H1 (cell line): ENCODE results near the gene VSNL1. TPM values are rescaled to one million over a fixed set of nuclear protein-coding genes. Genes with fewer than 3 reads are reported as not detected.

Experiments used
- CTCF ChIA-PET: fragments of 300-600 bp; sonication (Branson Sonifier 250); formaldehyde crosslinking; loops from one replicate; lab custom pipeline; 2021; ENCODE audit not compliant: partially characterized antibody; lab: Charles Lee
- POLR2A ChIA-PET: fragments of 300-600 bp; sonication (Branson Sonifier 250); formaldehyde crosslinking; loops from one replicate; lab custom pipeline; 2021; ENCODE audit warnings: inconsistent platforms; ENCODE audit not compliant: partially characterized antibody; lab: Charles Lee
- DNase-seq, 2 experiments: peaks; one replicate each; pipeline versions ENCODE4 v3.0.0 to v3.0.0-alpha.2; 2010 to 2022; ENCODE audit warnings: low spot score in 2 of 2, low read depth in 1 of 2, mixed read lengths in 1 of 2
- FAIRE-seq: peaks from 2 replicates; lab custom pipeline; 2011; peaks lifted over from hg19 to GRCh38; lab: Jason Lieb, UNC
- H2AFZ ChIP-seq: 2 replicates; pipeline ENCODE4 v1.8.1; 2012; ENCODE audit warnings: low read length, inconsistent platforms
- H2AK5ac ChIP-seq: 2 replicates; pipeline ENCODE4 v1.6.1; 2013; ENCODE audit warnings: low read depth, low read length
- H2BK120ac ChIP-seq: replicated peaks from 2 replicates; pipeline ENCODE3; 2013; ENCODE audit warnings: low read depth, low read length, inconsistent platforms
- H2BK12ac ChIP-seq: 2 replicates; pipeline ENCODE4 v1.6.1; 2013; ENCODE audit warnings: low read depth, low read length
- H2BK15ac ChIP-seq: 2 replicates; pipeline ENCODE4 v1.6.1; 2013; ENCODE audit warnings: low read length
- H2BK20ac ChIP-seq: 2 replicates; pipeline ENCODE4 v1.6.1; 2013; ENCODE audit warnings: low read length
- H2BK5ac ChIP-seq: 2 replicates; pipeline ENCODE4 v1.6.1; 2013; ENCODE audit warnings: low read depth, low read length
- H3K14ac ChIP-seq: 2 replicates; pipeline ENCODE4 v1.6.1; 2013; ENCODE audit warnings: inconsistent platforms; ENCODE audit not compliant: insufficient read length
- H3K18ac ChIP-seq: 2 replicates; pipeline ENCODE4 v1.6.1; 2013; ENCODE audit warnings: low read length; ENCODE audit errors: extremely low read depth
- H3K23ac ChIP-seq: 2 replicates; pipeline ENCODE4 v1.6.1; 2013; ENCODE audit warnings: inconsistent platforms; ENCODE audit not compliant: insufficient read length
- H3K23me2 ChIP-seq: 2 replicates; pipeline ENCODE4 v1.6.1; 2013; ENCODE audit warnings: low read depth, low read length
- H3K27ac ChIP-seq: 2 replicates; pipeline ENCODE4 v1.6.1; 2011; ENCODE audit warnings: low read depth, low read length, inconsistent platforms
- H3K27me3 ChIP-seq, 4 experiments: replicated peaks in 1 of 4; 1 replicate in 1 of 4; 2 replicates in 3 of 4; pipeline versions ENCODE4 v1.6.1 to v1.8.1; 2011 to 2013; ENCODE audit warnings: low read length in 3 of 4, mild to moderate bottlenecking in 3 of 4, inconsistent platforms in 2 of 4, mixed read lengths in 2 of 4, moderate library complexity in 1 of 4; ENCODE audit not compliant: control insufficient read depth in 3 of 4, insufficient read depth in 3 of 4; ENCODE audit errors: extremely low read depth in 1 of 4
- H3K36me3 ChIP-seq, 4 experiments: 2 replicates each; pipeline versions ENCODE4 v1.6.1 to v1.8.1; 2011 to 2013; ENCODE audit warnings: mild to moderate bottlenecking in 4 of 4, low read length in 3 of 4, moderate library complexity in 2 of 4, control low read depth in 1 of 4, inconsistent platforms in 1 of 4; ENCODE audit not compliant: insufficient read depth in 4 of 4, control insufficient read depth in 2 of 4
- H3K4ac ChIP-seq: replicated peaks from 2 replicates; pipeline ENCODE3; 2013; ENCODE audit warnings: low read length, low read depth, mixed read lengths, inconsistent platforms; ENCODE audit not compliant: insufficient read length
- H3K4me1 ChIP-seq, 4 experiments: replicated peaks in 1 of 4; 1 replicate in 1 of 4; 2 replicates in 3 of 4; pipeline versions ENCODE4 v1.6.1 to v1.8.1; 2011 to 2013; ENCODE audit warnings: low read length in 3 of 4, inconsistent platforms in 2 of 4, mixed read lengths in 1 of 4; ENCODE audit not compliant: insufficient read depth in 4 of 4, control insufficient read depth in 3 of 4
- H3K4me2 ChIP-seq, 2 experiments: 2 replicates each; pipeline versions ENCODE4 v1.6.1 to v1.8.1; 2011 to 2013; ENCODE audit warnings: low read depth in 2 of 2, low read length in 2 of 2, control low read depth in 1 of 2, inconsistent platforms in 1 of 2, mild to moderate bottlenecking in 1 of 2; ENCODE audit not compliant: insufficient read depth in 1 of 2
- H3K4me3 ChIP-seq, 4 experiments: fragments of 200-600, 300-600 bp in 1 of 4; sonication (generic), shearing (Covaris generic), sonication (Bioruptor Twin) in 1 of 4; 2 replicates each; pipeline versions ENCODE4 v1.5.1 to v1.8.1; 2011 to 2016; ENCODE audit warnings: low read length in 4 of 4, low read depth in 3 of 4, control low read depth in 2 of 4, inconsistent platforms in 2 of 4, mild to moderate bottlenecking in 2 of 4, mixed read lengths in 1 of 4, moderate library complexity in 1 of 4; ENCODE audit not compliant: insufficient read depth in 2 of 4; ENCODE audit errors: extremely low read depth in 1 of 4
- H3K56ac ChIP-seq: replicated peaks from 2 replicates; pipeline ENCODE3; 2013; ENCODE audit warnings: low read depth, mild to moderate bottlenecking, mixed read lengths, low read length, inconsistent platforms; ENCODE audit not compliant: insufficient read length
- H3K79me1 ChIP-seq: 2 replicates; pipeline ENCODE4 v1.6.1; 2013; ENCODE audit warnings: low read depth, low read length, control low read depth
- H3K79me2 ChIP-seq, 2 experiments: 2 replicates each; pipeline versions ENCODE4 v1.6.1 to v1.8.1; 2012 to 2013; ENCODE audit warnings: low read length in 2 of 2, mild to moderate bottlenecking in 2 of 2, inconsistent platforms in 1 of 2; ENCODE audit not compliant: insufficient read depth in 2 of 2, control insufficient read depth in 1 of 2
- H3K9ac ChIP-seq, 4 experiments: replicated peaks in 1 of 4; 1 replicate in 1 of 4; 2 replicates in 3 of 4; pipeline versions ENCODE4 v1.6.1 to v1.8.1; 2011 to 2013; ENCODE audit warnings: low read depth in 3 of 4, low read length in 3 of 4, control low read depth in 2 of 4, mild to moderate bottlenecking in 2 of 4, moderate library complexity in 2 of 4, inconsistent platforms in 1 of 4; ENCODE audit errors: extremely low read depth in 1 of 4
- H3K9me3 ChIP-seq, 2 experiments: 2 replicates each; pipeline versions ENCODE4 v1.6.1 to v1.8.1; 2012 to 2013; ENCODE audit warnings: mild to moderate bottlenecking in 2 of 2, moderate library complexity in 2 of 2, control low read depth in 1 of 2, inconsistent platforms in 1 of 2, low read depth in 1 of 2, low read length in 1 of 2, mixed read lengths in 1 of 2; ENCODE audit not compliant: insufficient read depth in 2 of 2
- H4K20me1 ChIP-seq, 2 experiments: replicated peaks in 1 of 2; 2 replicates each; pipeline versions ENCODE3 to v1.8.1; 2011 to 2013; ENCODE audit warnings: inconsistent platforms in 2 of 2, low read length in 2 of 2, mild to moderate bottlenecking in 1 of 2; ENCODE audit not compliant: insufficient read depth in 2 of 2, control insufficient read depth in 1 of 2
- H4K5ac ChIP-seq: 2 replicates; pipeline ENCODE4 v1.6.1; 2013; ENCODE audit warnings: low read length, low read depth, mixed read lengths, inconsistent platforms; ENCODE audit not compliant: insufficient read length
- H4K8ac ChIP-seq: 2 replicates; pipeline ENCODE4 v1.8.0; 2013; ENCODE audit warnings: mild to moderate bottlenecking, moderate library complexity, low read length, inconsistent platforms; ENCODE audit not compliant: insufficient read depth; ENCODE audit errors: extremely low read depth
- H4K91ac ChIP-seq: replicated peaks from 2 replicates; pipeline ENCODE3; 2013; ENCODE audit warnings: low read length, mixed read lengths, inconsistent platforms; ENCODE audit not compliant: insufficient read length
- BCL11A ChIP-seq, 2 experiments: IDR thresholded peaks; one replicate each; pipeline ENCODE4 v1.6.1; 2011; ENCODE audit warnings: low read depth in 2 of 2, low read length in 2 of 2, mild to moderate bottlenecking in 2 of 2
- CHD1 ChIP-seq: IDR thresholded peaks from 2 replicates; pipeline ENCODE4 v1.6.1; 2012; ENCODE audit warnings: low read depth, low read length, improper control_type of control experiment
- GTF2F1 ChIP-seq: IDR thresholded peaks from 2 replicates; pipeline ENCODE4 v1.6.1; 2012; ENCODE audit warnings: low read depth, low read length, improper control_type of control experiment, borderline replicate concordance
- POLR2AphosphoS5 ChIP-seq: IDR thresholded peaks from 2 replicates; pipeline ENCODE4 v1.6.1; 2011; ENCODE audit warnings: low read depth, low read length
- RFX5 ChIP-seq: IDR thresholded peaks from 2 replicates; pipeline ENCODE4 v1.6.1; 2011; ENCODE audit warnings: low read depth, low read length, improper control_type of control experiment, borderline replicate concordance
- SRF ChIP-seq: IDR thresholded peaks from 2 replicates; pipeline ENCODE4 v1.6.1; 2011; ENCODE audit warnings: mild to moderate bottlenecking, low read depth, low read length, moderate library complexity
- WGBS, 2 experiments: shearing (Covaris generic) in 1 of 2; methylation state at CpG; one replicate each; pipeline versions ENCODE4 v1.1.6 to v1.1.7; 2013 to 2015; ENCODE audit warnings: low lambda C conversion rate in 2 of 2, mixed read lengths in 2 of 2, inconsistent platforms in 1 of 2, low coverage in 1 of 2, missing lambda C conversion rate in 1 of 2; ENCODE audit not compliant: insufficient replicate concordance in 2 of 2, insufficient coverage in 1 of 2, insufficient read length in 1 of 2; ENCODE audit errors: extremely low coverage in 1 of 2, missing lambda C conversion rate in 1 of 2; 5-methylcytosine and 5-hydroxymethylcytosine counted together
- polyA plus RNA-seq, 7 experiments: library from polyadenylated mRNA; depleted of rRNA in 3 of 7; stranded (reverse) in 5 of 7; unstranded in 2 of 7; fragments of >200 nt in 5 of 7; fragments of 200-250 nt in 2 of 7; gene quantifications; 1 replicate in 5 of 7; 2 replicates in 1 of 7; 4 replicates in 1 of 7; pipeline versions ENCODE4 v1.2.1 to v1.2.3, GENCODE V29; 2011 to 2013; ENCODE audit warnings: missing spikeins in 2 of 7, mixed read lengths in 2 of 7
- total RNA-seq: library from RNA; stranded (reverse); fragmentation: NEBNext Ultra II Directional; extraction: Animal tissue kit (Norgen Biotek cat#: 25700); gene quantifications from 2 replicates; pipeline ENCODE4 v1.2.1, GENCODE V29; 2021
- TF ChIP-seq, protein P1 (sequence below): IDR thresholded peaks from 2 replicates; pipeline ENCODE4 v1.6.1; 2012; ENCODE audit warnings: inconsistent platforms
- TF ChIP-seq, protein P2 (sequence below): IDR thresholded peaks from 2 replicates; pipeline ENCODE4 v1.6.1; 2011; ENCODE audit warnings: low read depth, mild to moderate bottlenecking, low read length; ENCODE audit not compliant: insufficient read depth
- TF ChIP-seq, protein P3 (sequence below): IDR thresholded peaks from 2 replicates; pipeline ENCODE4 v1.6.1; 2012; ENCODE audit warnings: low read length, inconsistent platforms

VSNL1 gene
- total and polyA plus RNA-seq, 2 of the 8 experiments (the other 6 are each of a cell fraction or from before 2014, with no cell fraction given), result 49.4 to 108 TPM

GRCh38 chr2:17628349-17629261, 88.1 kb downstream of the VSNL1 start:
- Histone ChIP-seq H3K36me3 (no peaks in the 10 kb centered on the region; a peak in 1 of 8 replicates), H3K4me1 (peaks cover 0 to 6% (median 2%) of the 10 kb centered on the region in 4 experiments; a peak in 2 of 7 replicates)
- TF ChIP-seq POLR2AphosphoS5 (no peak), SRF (no peak), GTF2F1 (no peak), RFX5 (no peak), CHD1 (no peak), BCL11A (IDR thresholded peaks at IDR 0.05; ENCODE audit: low read depth in 2 of 2, low read length in 2 of 2) (no peak)
- TF ChIP-seq, protein P1, sequence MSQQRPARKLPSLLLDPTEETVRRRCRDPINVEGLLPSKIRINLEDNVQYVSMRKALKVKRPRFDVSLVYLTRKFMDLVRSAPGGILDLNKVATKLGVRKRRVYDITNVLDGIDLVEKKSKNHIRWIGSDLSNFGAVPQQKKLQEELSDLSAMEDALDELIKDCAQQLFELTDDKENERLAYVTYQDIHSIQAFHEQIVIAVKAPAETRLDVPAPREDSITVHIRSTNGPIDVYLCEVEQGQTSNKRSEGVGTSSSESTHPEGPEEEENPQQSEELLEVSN, result no peak
- TF ChIP-seq, protein P2, sequence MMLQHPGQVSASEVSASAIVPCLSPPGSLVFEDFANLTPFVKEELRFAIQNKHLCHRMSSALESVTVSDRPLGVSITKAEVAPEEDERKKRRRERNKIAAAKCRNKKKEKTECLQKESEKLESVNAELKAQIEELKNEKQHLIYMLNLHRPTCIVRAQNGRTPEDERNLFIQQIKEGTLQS, result no peak
- TF ChIP-seq, protein P3, sequence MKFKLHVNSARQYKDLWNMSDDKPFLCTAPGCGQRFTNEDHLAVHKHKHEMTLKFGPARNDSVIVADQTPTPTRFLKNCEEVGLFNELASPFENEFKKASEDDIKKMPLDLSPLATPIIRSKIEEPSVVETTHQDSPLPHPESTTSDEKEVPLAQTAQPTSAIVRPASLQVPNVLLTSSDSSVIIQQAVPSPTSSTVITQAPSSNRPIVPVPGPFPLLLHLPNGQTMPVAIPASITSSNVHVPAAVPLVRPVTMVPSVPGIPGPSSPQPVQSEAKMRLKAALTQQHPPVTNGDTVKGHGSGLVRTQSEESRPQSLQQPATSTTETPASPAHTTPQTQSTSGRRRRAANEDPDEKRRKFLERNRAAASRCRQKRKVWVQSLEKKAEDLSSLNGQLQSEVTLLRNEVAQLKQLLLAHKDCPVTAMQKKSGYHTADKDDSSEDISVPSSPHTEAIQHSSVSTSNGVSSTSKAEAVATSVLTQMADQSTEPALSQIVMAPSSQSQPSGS, result no peak

More at GRCh38 chr2:17628349-17629261, 88.1 kb downstream of the VSNL1 start:
- Histone ChIP-seq H2BK12ac (no peak overlapping the region), H2BK120ac (no peak overlapping the region), H4K91ac (no peak overlapping the region), H2BK5ac (no peak overlapping the region), H3K79me1 (no peaks in the 10 kb centered on the region; the same call in 1 of the 2 replicates), H3K9me3 (no peaks in the 10 kb centered on the region), H3K23ac (no peak overlapping the region), H3K27me3 (no peaks in the 10 kb centered on the region), H3K27ac (no peak overlapping the region), H3K4me2 (no peak overlapping the region), H3K4me3 (no peak overlapping the region), H2BK20ac (no peak overlapping the region), H2AK5ac (no peak overlapping the region), H4K20me1 (no peaks in the 10 kb centered on the region), H2BK15ac (no peak overlapping the region), H2AFZ (no peak overlapping the region), H3K4ac (no peak overlapping the region), H4K8ac (no peak overlapping the region), H3K23me2 (no peaks in the 10 kb centered on the region), H3K14ac (no peak overlapping the region), H3K56ac (no peak overlapping the region), H3K18ac (no peak overlapping the region), H3K9ac (no peak overlapping the region), H3K79me2 (no peaks in the 10 kb centered on the region), H4K5ac (no peak overlapping the region)
- FAIRE-seq (no peak), DNase-seq (no peak)
- WGBS, 2 experiments, result 80% methylated on average over 2 of the region's 2 CpGs; no CpG with 5 or more reads in 1 of the 2 experiments
- ChIA-PET POLR2A (no interaction called here), CTCF (interaction anchor here (0.7 to 3.8 kb wide), 10 partner anchors 10 to 194 kb away, joined by 3 to 23 read pairs (median 3); no protein-coding TSS in a partner anchor)
